Measurements from ENCODE around the gene LPP.

- no peak for TF ChIP-seq EZH2phosphoT487 (conservative IDR thresholded peaks at IDR 0.05; ENCODE audit: low read length)
- no peak for TF ChIP-seq CTCF (IDR thresholded peaks at IDR 0.05; ENCODE audit: insufficient read depth, low read length, poor library complexity, severe bottlenecking)
Measured at GRCh38 chr3:188229177-188229576, 75.2 kb downstream of the LPP start.

Measured in SU-DHL-6 (cell line).